ENCODE data around the gene SNCAIP.

SNCAIP gene

DNA sequence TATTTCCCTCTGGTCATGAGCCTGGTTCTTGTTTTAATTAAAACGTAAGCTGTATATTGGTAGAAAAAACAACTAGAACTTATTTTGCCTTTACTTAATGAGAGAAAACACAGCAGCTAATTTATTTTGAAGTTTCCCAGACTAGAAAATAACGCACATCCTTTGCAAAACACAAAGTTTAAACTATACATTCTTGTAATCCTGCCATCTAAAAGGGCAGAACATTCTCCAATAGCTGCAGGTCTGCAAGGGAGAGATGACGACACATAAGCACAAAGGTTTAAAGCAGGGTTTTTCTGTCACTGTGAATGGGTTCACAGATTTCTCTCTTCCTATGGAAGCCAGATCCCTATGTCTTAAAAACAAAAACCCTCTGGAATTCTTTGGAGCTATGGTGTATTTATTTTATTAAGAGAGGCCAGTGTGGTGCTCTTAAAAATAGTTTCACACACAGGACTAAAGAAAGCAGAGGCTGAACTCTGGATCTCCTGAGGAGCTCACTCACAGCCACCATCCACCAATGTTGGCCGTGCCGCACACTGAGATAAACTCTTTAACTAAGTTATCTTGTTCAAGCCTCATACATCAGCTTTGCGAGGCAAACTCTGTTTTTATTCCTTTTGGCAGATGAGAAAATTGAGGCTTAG, 82.4 kb downstream of the SNCAIP start:
- DNase-seq (ENCODE audit: low read depth in 1 of 2, low spot score in 1 of 2), result no peak
- H3K27ac ChIP-seq (replicated peaks), result no peak overlapping the region
- no peaks in the 10 kb centered on the region for H3K27me3 ChIP-seq (ENCODE audit: insufficient read depth, poor library complexity, severe bottlenecking)
- TF ChIP-seq, protein P1, sequence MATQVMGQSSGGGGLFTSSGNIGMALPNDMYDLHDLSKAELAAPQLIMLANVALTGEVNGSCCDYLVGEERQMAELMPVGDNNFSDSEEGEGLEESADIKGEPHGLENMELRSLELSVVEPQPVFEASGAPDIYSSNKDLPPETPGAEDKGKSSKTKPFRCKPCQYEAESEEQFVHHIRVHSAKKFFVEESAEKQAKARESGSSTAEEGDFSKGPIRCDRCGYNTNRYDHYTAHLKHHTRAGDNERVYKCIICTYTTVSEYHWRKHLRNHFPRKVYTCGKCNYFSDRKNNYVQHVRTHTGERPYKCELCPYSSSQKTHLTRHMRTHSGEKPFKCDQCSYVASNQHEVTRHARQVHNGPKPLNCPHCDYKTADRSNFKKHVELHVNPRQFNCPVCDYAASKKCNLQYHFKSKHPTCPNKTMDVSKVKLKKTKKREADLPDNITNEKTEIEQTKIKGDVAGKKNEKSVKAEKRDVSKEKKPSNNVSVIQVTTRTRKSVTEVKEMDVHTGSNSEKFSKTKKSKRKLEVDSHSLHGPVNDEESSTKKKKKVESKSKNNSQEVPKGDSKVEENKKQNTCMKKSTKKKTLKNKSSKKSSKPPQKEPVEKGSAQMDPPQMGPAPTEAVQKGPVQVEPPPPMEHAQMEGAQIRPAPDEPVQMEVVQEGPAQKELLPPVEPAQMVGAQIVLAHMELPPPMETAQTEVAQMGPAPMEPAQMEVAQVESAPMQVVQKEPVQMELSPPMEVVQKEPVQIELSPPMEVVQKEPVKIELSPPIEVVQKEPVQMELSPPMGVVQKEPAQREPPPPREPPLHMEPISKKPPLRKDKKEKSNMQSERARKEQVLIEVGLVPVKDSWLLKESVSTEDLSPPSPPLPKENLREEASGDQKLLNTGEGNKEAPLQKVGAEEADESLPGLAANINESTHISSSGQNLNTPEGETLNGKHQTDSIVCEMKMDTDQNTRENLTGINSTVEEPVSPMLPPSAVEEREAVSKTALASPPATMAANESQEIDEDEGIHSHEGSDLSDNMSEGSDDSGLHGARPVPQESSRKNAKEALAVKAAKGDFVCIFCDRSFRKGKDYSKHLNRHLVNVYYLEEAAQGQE (IDR thresholded peaks at IDR 0.05; ENCODE audit: insufficient replicate concordance, low read depth), result no peak
- TF ChIP-seq GABPA (IDR thresholded peaks at IDR 0.05; ENCODE audit: low read depth) (no peak), POLR2AphosphoS5 (IDR thresholded peaks at IDR 0.05; ENCODE audit: low read depth) (no peak), SPI1 (IDR thresholded peaks at IDR 0.05; ENCODE audit: borderline replicate concordance, low read depth) (no peak)
- TF ChIP-seq, protein P2, sequence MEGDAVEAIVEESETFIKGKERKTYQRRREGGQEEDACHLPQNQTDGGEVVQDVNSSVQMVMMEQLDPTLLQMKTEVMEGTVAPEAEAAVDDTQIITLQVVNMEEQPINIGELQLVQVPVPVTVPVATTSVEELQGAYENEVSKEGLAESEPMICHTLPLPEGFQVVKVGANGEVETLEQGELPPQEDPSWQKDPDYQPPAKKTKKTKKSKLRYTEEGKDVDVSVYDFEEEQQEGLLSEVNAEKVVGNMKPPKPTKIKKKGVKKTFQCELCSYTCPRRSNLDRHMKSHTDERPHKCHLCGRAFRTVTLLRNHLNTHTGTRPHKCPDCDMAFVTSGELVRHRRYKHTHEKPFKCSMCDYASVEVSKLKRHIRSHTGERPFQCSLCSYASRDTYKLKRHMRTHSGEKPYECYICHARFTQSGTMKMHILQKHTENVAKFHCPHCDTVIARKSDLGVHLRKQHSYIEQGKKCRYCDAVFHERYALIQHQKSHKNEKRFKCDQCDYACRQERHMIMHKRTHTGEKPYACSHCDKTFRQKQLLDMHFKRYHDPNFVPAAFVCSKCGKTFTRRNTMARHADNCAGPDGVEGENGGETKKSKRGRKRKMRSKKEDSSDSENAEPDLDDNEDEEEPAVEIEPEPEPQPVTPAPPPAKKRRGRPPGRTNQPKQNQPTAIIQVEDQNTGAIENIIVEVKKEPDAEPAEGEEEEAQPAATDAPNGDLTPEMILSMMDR (IDR thresholded peaks at IDR 0.05; ENCODE audit: insufficient read depth, low read length), result no peak
- H3K4me3 ChIP-seq (replicated peaks; ENCODE audit: insufficient read depth, low read length), result no peak overlapping the region

DNA sequence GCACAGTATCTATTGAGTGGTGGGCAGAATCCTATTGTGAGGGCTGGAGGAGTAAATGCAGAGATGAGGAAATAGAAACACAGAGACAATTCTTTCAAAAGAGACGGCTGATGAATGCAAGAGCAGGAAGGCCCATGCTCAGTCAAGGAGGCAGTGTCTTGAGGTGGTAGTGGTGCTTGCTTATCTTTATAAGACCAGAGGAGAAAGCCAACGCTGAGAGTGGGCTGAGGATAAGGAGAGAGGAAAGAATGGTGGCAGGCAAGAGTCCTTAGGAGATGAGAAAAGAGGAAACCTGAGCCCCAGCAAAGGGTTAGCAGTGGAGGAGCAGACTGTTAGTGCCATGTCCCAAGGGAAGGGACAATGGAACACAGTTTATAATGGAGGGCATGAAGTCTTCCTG, 86.0 kb downstream of the SNCAIP start:
- Histone ChIP-seq H3K27me3 (ENCODE audit: insufficient read depth, poor library complexity, severe bottlenecking) (no peaks in the 10 kb centered on the region), H3K27ac (replicated peaks) (no peak overlapping the region), H3K4me3 (replicated peaks; ENCODE audit: insufficient read depth, low read length) (no peak overlapping the region)
- no peak for TF ChIP-seq GABPA (IDR thresholded peaks at IDR 0.05; ENCODE audit: low read depth)
- no peak for TF ChIP-seq SPI1 (IDR thresholded peaks at IDR 0.05; ENCODE audit: borderline replicate concordance, low read depth)
- TF ChIP-seq, protein P1 (IDR thresholded peaks at IDR 0.05; ENCODE audit: insufficient replicate concordance, low read depth), result no peak
- TF ChIP-seq, protein P2 (IDR thresholded peaks at IDR 0.05; ENCODE audit: insufficient read depth, low read length), result no peak
- TF ChIP-seq POLR2AphosphoS5 (IDR thresholded peaks at IDR 0.05; ENCODE audit: low read depth), result no peak
- no peak for DNase-seq (ENCODE audit: low read depth in 1 of 2, low spot score in 1 of 2)

DNA sequence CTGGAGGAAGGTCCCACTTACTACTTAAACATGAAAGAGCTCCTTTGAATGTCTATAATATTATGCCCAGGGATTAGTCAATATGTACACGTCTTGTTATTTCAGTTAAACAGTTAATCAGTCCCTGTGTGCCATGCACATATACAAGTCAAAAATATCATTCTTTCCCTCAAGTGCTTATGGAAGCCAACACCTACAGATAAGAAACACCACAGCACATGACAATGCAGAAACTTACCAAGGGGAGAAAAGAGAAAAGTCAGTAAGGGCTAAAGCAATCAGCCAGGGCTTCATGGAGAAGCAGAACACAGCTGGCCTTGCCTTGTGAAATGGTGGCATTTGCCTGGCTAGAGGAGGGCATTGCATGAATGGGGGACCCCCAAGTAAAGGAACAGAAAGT, 88.3 kb downstream of the SNCAIP start:
- H3K4me3 ChIP-seq (replicated peaks; ENCODE audit: insufficient read depth, low read length), result no peak overlapping the region
- TF ChIP-seq SPI1 (IDR thresholded peaks at IDR 0.05; ENCODE audit: borderline replicate concordance, low read depth) (no peak), GABPA (IDR thresholded peaks at IDR 0.05; ENCODE audit: low read depth) (no peak), POLR2AphosphoS5 (IDR thresholded peaks at IDR 0.05; ENCODE audit: low read depth) (no peak)
- TF ChIP-seq, protein P1 (IDR thresholded peaks at IDR 0.05; ENCODE audit: insufficient replicate concordance, low read depth), result no peak
- TF ChIP-seq, protein P2 (IDR thresholded peaks at IDR 0.05; ENCODE audit: insufficient read depth, low read length), result no peak
- no peaks in the 10 kb centered on the region for H3K27me3 ChIP-seq (ENCODE audit: insufficient read depth, poor library complexity, severe bottlenecking)
- no peak overlapping the region for H3K27ac ChIP-seq (replicated peaks)
- no peak for DNase-seq (ENCODE audit: low read depth in 1 of 2, low spot score in 1 of 2)
